ENCODE results near the gene BLOC1S3. TPM values are rescaled to one million over a fixed set of nuclear protein-coding genes. Genes with fewer than 3 reads are reported as not detected.

Gene BLOC1S3
- total RNA-seq, 3 donors from 2014 or later (not counting 1 experiment from before 2014, with no cell fraction given), result 20.9 to 26.3 (median 21.8) TPM

DNA sequence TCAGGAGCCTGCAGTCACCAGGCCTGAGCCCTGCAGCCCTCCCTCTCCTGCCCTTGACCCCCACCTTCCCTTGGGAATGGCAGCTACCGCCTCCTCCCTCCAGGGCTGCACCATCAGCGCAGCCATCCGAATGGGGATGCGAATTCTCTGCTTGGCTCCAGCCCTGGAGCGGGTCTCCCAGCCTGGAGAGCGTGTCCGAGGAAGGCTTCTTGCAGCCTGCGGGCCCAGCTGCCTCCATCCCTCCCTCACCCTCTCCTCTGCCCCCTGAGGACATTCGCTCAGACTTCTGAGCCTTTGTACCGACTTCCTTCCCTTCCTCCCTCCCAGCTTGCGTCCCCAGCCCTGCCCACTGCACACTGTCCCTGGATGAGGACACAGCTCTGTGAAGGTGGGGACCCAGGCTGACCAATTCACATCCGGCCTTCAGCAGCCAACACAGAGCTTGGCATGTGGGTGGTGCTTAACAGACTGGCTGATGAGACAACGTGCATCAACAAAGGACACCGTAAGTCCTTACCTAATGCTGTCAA is 11.8 kb upstream of the BLOC1S3 start:
- H3K27ac ChIP-seq (ENCODE audit: low read length), result no peak overlapping the region
- H3K27me3 Mint-ChIP-seq (ENCODE audit: low read depth in 2 of 2), result no peaks in the 10 kb centered on the region
- ATAC-seq (no peak), DNase-seq (no peak)
- H3K36me3 ChIP-seq (ENCODE audit: control insufficient read depth, insufficient read depth, low read length), result no peaks in the 10 kb centered on the region
- 85% methylated on average over 14 of the region's 14 CpGs for WGBS (ENCODE audit: insufficient coverage)
- H3K27me3 ChIP-seq (ENCODE audit: control insufficient read depth, insufficient read depth, low read length), result no peaks in the 10 kb centered on the region
- H3K4me3 ChIP-seq (ENCODE audit: low read length), result no peak overlapping the region
- no peaks in the 10 kb centered on the region for H3K9me3 Mint-ChIP-seq
- peaks cover 50% of the 10 kb centered on the region for H3K4me1 ChIP-seq (ENCODE audit: control insufficient read depth, insufficient read depth, low read length)
- H3K36me3 Mint-ChIP-seq, result no peaks in the 10 kb centered on the region
- H3K4me1 Mint-ChIP-seq, result peaks cover 11 to 31% of the 10 kb centered on the region in 2 donors
- H3K4me3 Mint-ChIP-seq, result no peak overlapping the region
- no peaks in the 10 kb centered on the region for H3K9me3 ChIP-seq (ENCODE audit: control insufficient read depth, insufficient read depth, low read length)
- no peak overlapping the region for H3K27ac Mint-ChIP-seq
- intact Hi-C loops (cut with micrococcal nuclease), result no loop called here
- TF ChIP-seq, protein P1, sequence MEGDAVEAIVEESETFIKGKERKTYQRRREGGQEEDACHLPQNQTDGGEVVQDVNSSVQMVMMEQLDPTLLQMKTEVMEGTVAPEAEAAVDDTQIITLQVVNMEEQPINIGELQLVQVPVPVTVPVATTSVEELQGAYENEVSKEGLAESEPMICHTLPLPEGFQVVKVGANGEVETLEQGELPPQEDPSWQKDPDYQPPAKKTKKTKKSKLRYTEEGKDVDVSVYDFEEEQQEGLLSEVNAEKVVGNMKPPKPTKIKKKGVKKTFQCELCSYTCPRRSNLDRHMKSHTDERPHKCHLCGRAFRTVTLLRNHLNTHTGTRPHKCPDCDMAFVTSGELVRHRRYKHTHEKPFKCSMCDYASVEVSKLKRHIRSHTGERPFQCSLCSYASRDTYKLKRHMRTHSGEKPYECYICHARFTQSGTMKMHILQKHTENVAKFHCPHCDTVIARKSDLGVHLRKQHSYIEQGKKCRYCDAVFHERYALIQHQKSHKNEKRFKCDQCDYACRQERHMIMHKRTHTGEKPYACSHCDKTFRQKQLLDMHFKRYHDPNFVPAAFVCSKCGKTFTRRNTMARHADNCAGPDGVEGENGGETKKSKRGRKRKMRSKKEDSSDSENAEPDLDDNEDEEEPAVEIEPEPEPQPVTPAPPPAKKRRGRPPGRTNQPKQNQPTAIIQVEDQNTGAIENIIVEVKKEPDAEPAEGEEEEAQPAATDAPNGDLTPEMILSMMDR (IDR thresholded peaks at IDR 0.05), result no peak

GRCh38 chr19:45168767-45169351 is 9.7 kb upstream of the BLOC1S3 start:
- H3K4me1 ChIP-seq (ENCODE audit: control insufficient read depth, insufficient read depth, low read length), result peaks cover 68% of the 10 kb centered on the region
- TF ChIP-seq, protein P1 (IDR thresholded peaks at IDR 0.05), result no peak
- no peaks in the 10 kb centered on the region for H3K27me3 ChIP-seq (ENCODE audit: control insufficient read depth, insufficient read depth, low read length)
- DNase-seq (peak in 1 of 2 donors; percentile 40), ATAC-seq (no peak)
- no peak overlapping the region for H3K27ac ChIP-seq (ENCODE audit: low read length)
- no peaks in the 10 kb centered on the region for H3K9me3 Mint-ChIP-seq
- H3K27me3 Mint-ChIP-seq (ENCODE audit: low read depth in 2 of 2), result no peaks in the 10 kb centered on the region
- H3K4me3 ChIP-seq (ENCODE audit: low read length), result no peak overlapping the region
- no peaks in the 10 kb centered on the region for H3K36me3 ChIP-seq (ENCODE audit: control insufficient read depth, insufficient read depth, low read length)
- H3K36me3 Mint-ChIP-seq, result no peaks in the 10 kb centered on the region
- intact Hi-C loops (cut with micrococcal nuclease), result no loop called here
- H3K27ac Mint-ChIP-seq, result no peak overlapping the region
- no peaks in the 10 kb centered on the region for H3K9me3 ChIP-seq (ENCODE audit: control insufficient read depth, insufficient read depth, low read length)
- peaks cover 11 to 36% of the 10 kb centered on the region in 2 donors for H3K4me1 Mint-ChIP-seq
- H3K4me3 Mint-ChIP-seq, result no peak overlapping the region
- 87% methylated on average over 16 of the region's 16 CpGs for WGBS (ENCODE audit: insufficient coverage)

- TF ChIP-seq, protein P1 (IDR thresholded peaks at IDR 0.05), result no peak
- H3K27me3 ChIP-seq (ENCODE audit: control insufficient read depth, insufficient read depth, low read length), result no peaks in the 10 kb centered on the region
- peaks cover 11 to 28% of the 10 kb centered on the region in 2 donors for H3K4me1 Mint-ChIP-seq
- no peaks in the 10 kb centered on the region for H3K9me3 Mint-ChIP-seq
- DNase-seq, result no peak
- intact Hi-C loops (cut with micrococcal nuclease), result no loop called here
- WGBS (ENCODE audit: insufficient coverage), result 97% methylated on average over 10 of the region's 10 CpGs
- H3K27ac Mint-ChIP-seq, result no peak overlapping the region
- H3K4me1 ChIP-seq (ENCODE audit: control insufficient read depth, insufficient read depth, low read length), result peaks cover 63% of the 10 kb centered on the region
- no peaks in the 10 kb centered on the region for H3K36me3 Mint-ChIP-seq
- no peaks in the 10 kb centered on the region for H3K9me3 ChIP-seq (ENCODE audit: control insufficient read depth, insufficient read depth, low read length)
- no peaks in the 10 kb centered on the region for H3K36me3 ChIP-seq (ENCODE audit: control insufficient read depth, insufficient read depth, low read length)
- ATAC-seq, result no peak
- H3K27me3 Mint-ChIP-seq (ENCODE audit: low read depth in 2 of 2), result no peaks in the 10 kb centered on the region
- H3K4me3 Mint-ChIP-seq, result no peak overlapping the region
- no peak overlapping the region for H3K4me3 ChIP-seq (ENCODE audit: low read length)
- H3K27ac ChIP-seq (ENCODE audit: low read length), result no peak overlapping the region
Measured at GRCh38 chr19:45169602-45170001, 9.0 kb upstream of the BLOC1S3 start.
